Colonic mucosa (tissue), 4 donors: ENCODE results near the gene CDH10. TPM values are rescaled to one million over a fixed set of nuclear protein-coding genes. Genes with fewer than 3 reads are reported as not detected.

Experiments used
- DNase-seq: peaks from one replicate; pipeline ENCODE4 v3.0.0-alpha.2; 2020
- H3K27ac ChIP-seq: fragments of 200-600 bp; one replicate; pipeline ENCODE4 v1.8.0; 2021
- H3K27me3 ChIP-seq: fragments of 200-600 bp; one replicate; pipeline ENCODE4 v1.8.0; 2021
- H3K36me3 ChIP-seq: fragments of 200-600 bp; one replicate; pipeline ENCODE4 v1.8.0; 2021
- H3K4me1 ChIP-seq: fragments of 200-600 bp; one replicate; pipeline ENCODE4 v1.8.0; 2021; ENCODE audit warnings: mild to moderate bottlenecking
- H3K4me3 ChIP-seq: fragments of 200-600 bp; one replicate; pipeline ENCODE4 v1.8.0; 2021
- H3K9ac ChIP-seq, 2 donors: one replicate each; pipeline ENCODE4 v1.7.0; 2013; ENCODE audit warnings: control low read depth in 2 of 2, low read depth in 2 of 2, low read length in 2 of 2
- H3K9me3 ChIP-seq: fragments of 200-600 bp; one replicate; pipeline ENCODE4 v1.8.0; 2021
- intact Hi-C: fragments of 100-400 bp; cut with DNase I; formaldehyde crosslinking; loops from one replicate; pipeline ENCODE4 v1.14.1; 2022
- total RNA-seq, 2 donors: library from RNA; stranded (reverse); fragmentation: NEBNext Ultra II Directional in 1 of 2; extraction: Animal tissue kit (Norgen Biotek cat#: 25700) in 1 of 2; gene quantifications; one replicate each; pipeline ENCODE4 v1.2.1, GENCODE V29; 2021
- TF ChIP-seq, protein P1 (sequence below): fragments of 200-600 bp; IDR thresholded peaks from one replicate; pipeline ENCODE4 v1.8.0; 2022; ENCODE audit warnings: antibody characterized with exemption, mild to moderate bottlenecking
- donor health status: healthy.
- donor health status: DM: no; HTN: no; CAD: no.
- donor health status: DM: no; HTN: no; CAD: no.

CDH10 gene
- total RNA-seq, 2 donors from 2014 or later = 0.07 to 0.13 TPM

DNA sequence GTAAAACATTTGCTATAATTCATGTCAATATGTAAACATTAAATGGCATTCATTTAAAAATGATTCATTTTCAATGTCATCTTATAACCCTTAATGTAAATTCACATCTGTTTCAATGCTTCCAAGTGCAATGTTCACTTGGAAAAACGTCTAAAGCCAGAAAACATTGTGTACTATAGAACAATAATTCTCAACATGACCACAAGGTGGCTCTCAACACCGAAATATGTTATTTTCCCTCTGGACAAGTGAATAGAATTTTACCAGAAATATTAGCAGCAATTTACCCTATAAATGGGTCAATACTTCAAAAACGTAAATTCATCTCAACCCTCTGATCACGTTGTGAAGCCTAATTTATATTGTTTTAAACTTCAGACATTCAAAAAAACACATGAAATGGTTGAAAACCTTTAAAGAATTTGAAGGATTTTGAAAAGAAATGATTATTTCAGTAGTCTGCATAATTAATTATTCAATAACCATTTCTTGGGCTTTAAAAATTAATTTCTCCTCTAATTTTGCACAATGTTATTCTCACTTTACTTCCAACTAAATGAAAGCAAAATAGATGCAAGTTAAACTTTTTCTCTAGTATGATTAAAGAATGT, 11.0 kb downstream of the CDH10 start:
- Histone ChIP-seq H3K9me3 (no peaks in the 10 kb centered on the region), H3K9ac (no peak overlapping the region), H3K36me3 (no peaks in the 10 kb centered on the region), H3K27ac (no peak overlapping the region), H3K4me1 (no peaks in the 10 kb centered on the region), H3K27me3 (no peaks in the 10 kb centered on the region), H3K4me3 (no peak overlapping the region)
- DNase-seq = no peak
- TF ChIP-seq, protein P1, sequence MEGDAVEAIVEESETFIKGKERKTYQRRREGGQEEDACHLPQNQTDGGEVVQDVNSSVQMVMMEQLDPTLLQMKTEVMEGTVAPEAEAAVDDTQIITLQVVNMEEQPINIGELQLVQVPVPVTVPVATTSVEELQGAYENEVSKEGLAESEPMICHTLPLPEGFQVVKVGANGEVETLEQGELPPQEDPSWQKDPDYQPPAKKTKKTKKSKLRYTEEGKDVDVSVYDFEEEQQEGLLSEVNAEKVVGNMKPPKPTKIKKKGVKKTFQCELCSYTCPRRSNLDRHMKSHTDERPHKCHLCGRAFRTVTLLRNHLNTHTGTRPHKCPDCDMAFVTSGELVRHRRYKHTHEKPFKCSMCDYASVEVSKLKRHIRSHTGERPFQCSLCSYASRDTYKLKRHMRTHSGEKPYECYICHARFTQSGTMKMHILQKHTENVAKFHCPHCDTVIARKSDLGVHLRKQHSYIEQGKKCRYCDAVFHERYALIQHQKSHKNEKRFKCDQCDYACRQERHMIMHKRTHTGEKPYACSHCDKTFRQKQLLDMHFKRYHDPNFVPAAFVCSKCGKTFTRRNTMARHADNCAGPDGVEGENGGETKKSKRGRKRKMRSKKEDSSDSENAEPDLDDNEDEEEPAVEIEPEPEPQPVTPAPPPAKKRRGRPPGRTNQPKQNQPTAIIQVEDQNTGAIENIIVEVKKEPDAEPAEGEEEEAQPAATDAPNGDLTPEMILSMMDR = peak; percentile 57
- intact Hi-C loops = no loop called here

GRCh38 chr5:24632353-24632752, 12.4 kb downstream of the CDH10 start:
- DNase-seq = no peak
- intact Hi-C loops = no loop called here
- Histone ChIP-seq H3K27ac (no peak overlapping the region), H3K9ac (no peak overlapping the region), H3K4me1 (no peaks in the 10 kb centered on the region), H3K9me3 (no peaks in the 10 kb centered on the region), H3K27me3 (no peaks in the 10 kb centered on the region), H3K36me3 (no peaks in the 10 kb centered on the region), H3K4me3 (no peak overlapping the region)
- TF ChIP-seq, protein P1 = no peak

- Histone ChIP-seq H3K27ac (no peak overlapping the region), H3K4me1 (no peaks in the 10 kb centered on the region), H3K9me3 (no peaks in the 10 kb centered on the region), H3K9ac (no peak overlapping the region), H3K36me3 (no peaks in the 10 kb centered on the region), H3K4me3 (no peak overlapping the region), H3K27me3 (no peaks in the 10 kb centered on the region)
- TF ChIP-seq, protein P1 = no peak
- DNase-seq = no peak
- intact Hi-C loops = no loop called here
These were observed 13.9 kb downstream of the CDH10 start for GRCh38 chr5:24630918-24631317.

DNA sequence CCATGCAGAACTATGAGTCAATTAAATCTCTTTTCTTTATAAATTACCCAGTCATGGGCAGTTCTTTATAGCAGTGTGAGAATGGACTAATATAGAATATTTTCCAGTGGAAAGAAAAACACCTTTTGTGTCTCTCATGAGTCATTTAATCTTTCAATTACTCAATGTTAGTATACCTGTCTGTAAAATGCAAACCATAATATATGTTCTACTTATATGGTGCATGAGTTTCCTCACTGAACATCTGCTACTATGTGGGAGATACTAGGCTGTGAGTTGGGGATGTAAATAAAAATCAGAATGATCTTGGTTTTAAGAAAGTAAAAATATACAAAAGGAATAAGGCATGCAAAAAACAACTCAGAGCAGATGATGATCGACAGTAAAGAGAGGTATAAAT, 15.0 kb downstream of the CDH10 start:
- TF ChIP-seq, protein P1 = no peak
- Histone ChIP-seq H3K36me3 (no peaks in the 10 kb centered on the region), H3K9me3 (no peaks in the 10 kb centered on the region), H3K27ac (no peak overlapping the region), H3K27me3 (no peaks in the 10 kb centered on the region), H3K4me3 (no peak overlapping the region), H3K4me1 (no peaks in the 10 kb centered on the region), H3K9ac (no peak overlapping the region)
- intact Hi-C loops = no loop called here
- DNase-seq = no peak

GRCh38 chr5:24624872-24625271, 19.9 kb downstream of the CDH10 start:
- intact Hi-C loops = no loop called here
- TF ChIP-seq, protein P1 = no peak
- H3K27ac ChIP-seq = no peak overlapping the region
- H3K9me3 ChIP-seq = no peaks in the 10 kb centered on the region
- H3K27me3 ChIP-seq = no peaks in the 10 kb centered on the region
- H3K4me3 ChIP-seq = no peak overlapping the region
- DNase-seq = no peak
- no peaks in the 10 kb centered on the region for H3K4me1 ChIP-seq
- no peak overlapping the region for H3K9ac ChIP-seq
- H3K36me3 ChIP-seq = no peaks in the 10 kb centered on the region
